IPS-NIHi7 (cell line): ENCODE results near the gene IL7R.

Experiments used
- DNase-seq: peaks from one replicate; pipeline ENCODE4 v3.0.0; 2012; ENCODE audit warnings: mixed read lengths; ENCODE audit errors: extremely low spot score

Gene IL7R, protein sequence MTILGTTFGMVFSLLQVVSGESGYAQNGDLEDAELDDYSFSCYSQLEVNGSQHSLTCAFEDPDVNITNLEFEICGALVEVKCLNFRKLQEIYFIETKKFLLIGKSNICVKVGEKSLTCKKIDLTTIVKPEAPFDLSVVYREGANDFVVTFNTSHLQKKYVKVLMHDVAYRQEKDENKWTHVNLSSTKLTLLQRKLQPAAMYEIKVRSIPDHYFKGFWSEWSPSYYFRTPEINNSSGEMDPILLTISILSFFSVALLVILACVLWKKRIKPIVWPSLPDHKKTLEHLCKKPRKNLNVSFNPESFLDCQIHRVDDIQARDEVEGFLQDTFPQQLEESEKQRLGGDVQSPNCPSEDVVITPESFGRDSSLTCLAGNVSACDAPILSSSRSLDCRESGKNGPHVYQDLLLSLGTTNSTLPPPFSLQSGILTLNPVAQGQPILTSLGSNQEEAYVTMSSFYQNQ

GRCh38 chr5:35856765-35857351 lies at the start of gene IL7R:
Gene IL7R, plus strand, starts transcription at chr5:35856891. Its CDS starts 87 bp downstream, at chr5:35856978.
- DNase-seq = no peak

GRCh38 chr5:35810601-35811000 lies 46.1 kb upstream of the IL7R start:
- DNase-seq = no peak

DNA sequence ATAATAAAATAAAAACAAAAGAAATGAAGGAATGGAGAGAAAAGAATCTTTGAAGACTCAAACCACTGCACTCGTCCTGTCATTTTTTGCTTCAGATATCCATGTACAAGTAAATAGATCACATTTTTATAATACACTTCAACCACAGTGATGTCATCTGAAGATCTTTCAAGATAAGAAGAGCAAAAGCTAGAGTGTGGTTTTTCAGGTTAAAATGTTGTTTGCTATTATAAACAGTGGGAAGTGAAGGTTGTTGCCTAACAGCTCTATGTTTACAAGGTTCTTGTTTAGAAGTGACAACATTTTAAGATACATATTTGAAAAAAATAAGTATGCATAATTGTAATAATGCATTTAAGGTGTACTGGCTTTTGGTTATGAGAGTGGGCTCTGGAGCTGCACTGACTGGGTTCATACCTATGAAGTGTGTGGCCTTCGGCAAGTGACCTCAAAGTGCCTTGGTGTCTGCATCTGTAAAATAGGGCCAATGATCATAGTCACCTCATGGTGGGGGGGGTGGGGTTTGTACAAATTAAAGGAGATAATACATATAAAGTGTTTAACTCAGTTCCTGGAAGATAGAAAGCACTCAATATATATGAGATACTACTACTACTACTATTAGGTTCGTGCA lies 45.5 kb upstream of the IL7R start:
- DNase-seq = no peak

DNA sequence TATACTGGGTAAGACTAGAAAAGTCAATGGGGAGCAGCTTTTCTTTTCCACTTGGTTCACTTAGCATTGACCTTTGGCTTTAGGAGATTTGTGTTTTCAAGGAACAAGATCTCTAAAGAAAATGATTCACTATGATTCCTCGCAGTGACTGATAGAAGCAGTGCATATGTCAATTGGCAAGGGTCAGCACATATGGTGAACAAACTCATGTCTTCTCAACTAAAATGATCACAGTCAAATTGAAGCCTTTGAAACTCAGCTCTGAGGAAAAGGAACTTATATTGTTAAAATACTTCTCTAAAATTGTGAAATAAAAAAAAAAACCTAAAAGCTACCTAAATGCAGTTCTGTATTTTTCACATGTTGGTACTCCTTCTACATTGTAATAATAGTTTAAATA lies 43.2 kb upstream of the IL7R start:
- DNase-seq = no peak

DNA sequence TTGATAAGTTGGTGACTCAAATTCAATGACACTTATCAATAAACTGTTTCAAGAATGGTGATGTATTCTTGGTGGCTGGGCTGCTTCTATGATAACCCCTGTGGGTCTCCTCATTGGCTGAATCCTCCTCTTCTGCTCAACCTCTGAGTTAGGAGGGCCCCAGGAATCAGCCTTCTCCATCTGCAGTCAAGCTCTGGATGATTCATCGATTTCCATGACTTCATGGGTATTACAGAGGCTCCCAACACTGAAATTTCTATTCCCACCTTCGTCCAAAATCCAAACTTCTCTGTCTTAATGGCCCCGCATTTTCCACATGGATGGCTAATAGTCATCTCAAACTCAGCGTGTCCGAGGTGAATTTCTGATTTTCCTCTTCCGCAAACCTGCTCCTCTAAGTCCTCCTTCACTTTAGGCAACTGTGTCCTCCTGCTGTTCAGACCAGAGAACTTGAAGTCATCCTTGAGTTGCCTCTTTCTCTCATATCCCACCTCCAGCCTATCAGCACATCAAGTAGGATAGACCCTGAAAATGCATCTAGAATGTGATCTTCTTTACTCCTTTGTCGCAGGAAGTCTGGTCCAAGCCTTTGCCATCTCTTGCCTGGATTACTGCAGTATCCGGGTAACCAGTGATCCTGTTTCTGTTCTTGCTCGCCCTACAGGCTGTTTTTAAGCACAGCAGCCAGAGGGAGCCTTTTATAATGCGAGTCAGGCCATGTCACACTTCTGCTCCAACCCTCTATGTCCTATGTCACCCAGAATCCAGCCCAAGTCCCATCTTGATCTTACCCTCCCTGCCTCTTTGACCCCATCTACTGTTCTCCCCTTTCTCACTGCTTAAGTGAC lies 41.4 kb upstream of the IL7R start:
- peak; percentile 60 for DNase-seq

- no peak for DNase-seq
Observed at GRCh38 chr5:35816881-35817521, 39.7 kb upstream of the IL7R start.

- no peak for DNase-seq
Observed at GRCh38 chr5:35819026-35819425, 37.7 kb upstream of the IL7R start.

DNA sequence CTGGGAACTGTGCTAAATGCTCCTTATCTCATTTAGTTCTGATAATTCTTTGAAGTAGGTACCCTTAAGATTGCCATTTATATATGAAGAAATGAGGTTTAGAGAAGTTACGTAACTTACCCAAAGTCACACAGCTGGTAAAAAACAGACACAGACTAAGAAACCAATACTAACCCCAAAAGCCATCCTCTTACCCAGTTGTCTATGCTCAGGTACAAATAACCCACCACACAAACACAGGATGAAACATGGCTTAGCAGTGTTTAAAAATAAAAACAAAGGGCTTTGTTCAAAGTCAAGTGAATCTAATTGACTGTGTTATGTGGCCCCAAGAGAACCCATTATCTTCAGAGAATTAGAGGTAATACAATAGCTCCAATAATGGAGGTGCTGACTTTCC lies 37.0 kb upstream of the IL7R start:
- no peak for DNase-seq

GRCh38 chr5:35820735-35821134 lies 36.0 kb upstream of the IL7R start:
- no peak for DNase-seq

- DNase-seq = no peak
Observed at GRCh38 chr5:35821513-35821912, 35.2 kb upstream of the IL7R start.

DNA sequence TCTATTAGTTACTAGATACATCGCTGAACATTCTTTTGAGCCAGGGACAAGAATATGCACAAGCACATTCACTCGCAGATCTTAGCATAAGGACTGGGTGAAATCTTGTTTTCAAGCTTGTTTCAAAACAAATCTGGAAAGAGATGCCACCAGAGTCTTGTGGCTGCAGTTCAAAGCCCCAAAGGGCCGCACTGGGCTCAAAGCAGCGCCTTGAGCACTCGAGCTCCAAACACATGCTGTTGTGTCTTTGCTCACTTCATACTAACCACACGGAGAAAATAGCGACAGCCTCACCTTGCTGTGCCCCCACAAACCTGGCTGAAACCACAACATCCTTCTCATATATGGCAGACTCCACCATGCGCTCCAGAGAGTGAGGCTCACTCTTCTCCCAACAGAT lies 34.2 kb upstream of the IL7R start:
- no peak for DNase-seq

- no peak for DNase-seq
Observed at GRCh38 chr5:35823347-35824098, 33.2 kb upstream of the IL7R start.

DNA sequence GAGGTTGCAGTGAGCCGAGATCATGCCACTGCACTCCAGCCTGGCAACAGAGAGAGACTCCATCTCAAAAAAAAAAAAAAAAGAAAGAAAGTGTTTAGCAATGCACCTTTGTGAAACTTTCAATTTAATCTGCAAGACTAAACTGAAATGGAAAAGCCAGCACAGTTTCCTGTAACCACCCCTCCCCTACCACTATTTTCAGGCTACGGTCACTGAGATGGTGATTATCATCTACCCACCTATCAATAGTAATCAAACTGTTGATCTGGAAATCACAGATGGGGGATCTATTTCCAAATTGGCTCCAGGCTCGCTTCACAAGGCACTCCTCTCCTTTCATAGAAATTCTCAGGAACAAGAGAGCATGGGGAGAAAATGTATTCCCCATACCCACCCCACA lies 30.6 kb upstream of the IL7R start:
- no peak for DNase-seq

DNA sequence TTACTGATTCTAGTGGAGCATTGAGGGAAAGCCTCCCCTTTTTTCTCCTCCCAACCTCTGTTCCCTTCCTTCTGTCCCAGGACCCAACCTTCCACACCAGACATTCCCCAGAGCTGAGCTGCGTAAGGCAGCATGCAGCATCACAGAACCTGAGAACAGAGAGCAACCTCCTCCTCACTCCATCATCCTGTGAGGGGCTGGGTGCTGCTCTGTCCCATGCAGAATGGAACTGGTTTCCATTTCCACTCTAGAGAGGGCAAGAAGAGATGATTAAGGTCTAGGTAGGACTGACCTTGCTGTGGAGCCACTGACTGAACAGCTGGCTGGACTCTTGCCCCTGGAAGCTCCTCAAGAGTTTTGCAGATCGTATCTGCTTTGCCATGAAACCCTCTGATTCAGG lies 30.1 kb upstream of the IL7R start:
- no peak for DNase-seq

DNA sequence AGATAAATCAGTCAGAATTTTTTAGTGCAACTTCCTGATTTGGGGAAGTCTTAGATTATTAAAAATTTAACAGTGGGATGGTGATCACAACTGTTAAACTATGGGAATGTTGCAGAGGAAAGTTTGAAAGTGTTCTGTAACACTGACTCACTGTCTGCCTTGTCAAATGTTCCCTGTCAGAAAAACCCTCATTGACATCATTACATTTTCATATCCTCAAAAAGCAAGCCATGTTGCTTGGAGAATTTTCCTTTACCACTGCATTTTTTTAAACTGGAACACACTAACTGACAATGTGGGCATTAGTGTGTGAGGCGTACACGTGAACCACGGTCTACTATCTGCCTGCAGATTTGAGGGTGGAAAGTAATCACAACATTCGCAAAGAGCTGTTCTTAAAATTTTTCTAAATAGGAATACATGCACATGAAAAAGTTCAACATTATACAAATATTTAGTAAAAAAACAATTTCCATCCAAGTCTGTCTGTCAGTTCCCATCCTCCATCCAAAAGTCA lies 28.6 kb upstream of the IL7R start:
- DNase-seq = no peak

DNA sequence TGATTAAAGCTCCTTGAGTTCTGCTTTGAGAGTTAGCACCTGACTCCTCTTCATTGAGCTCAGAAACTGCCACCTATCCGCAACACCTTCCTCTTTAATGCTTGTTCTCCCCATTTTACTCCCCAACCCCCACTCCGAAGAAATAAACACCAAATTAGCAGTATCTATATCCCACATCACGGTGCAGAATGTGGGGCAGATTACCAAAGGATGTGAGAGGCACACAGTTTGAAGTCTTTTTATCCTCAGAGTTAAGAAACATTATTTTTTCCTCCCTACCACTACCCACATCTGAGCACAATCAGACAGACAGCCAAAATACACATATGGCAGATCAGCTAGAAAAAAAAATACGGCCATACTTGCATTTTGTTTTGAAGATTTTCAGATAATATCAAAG lies 26.1 kb upstream of the IL7R start:
- no peak for DNase-seq

DNA sequence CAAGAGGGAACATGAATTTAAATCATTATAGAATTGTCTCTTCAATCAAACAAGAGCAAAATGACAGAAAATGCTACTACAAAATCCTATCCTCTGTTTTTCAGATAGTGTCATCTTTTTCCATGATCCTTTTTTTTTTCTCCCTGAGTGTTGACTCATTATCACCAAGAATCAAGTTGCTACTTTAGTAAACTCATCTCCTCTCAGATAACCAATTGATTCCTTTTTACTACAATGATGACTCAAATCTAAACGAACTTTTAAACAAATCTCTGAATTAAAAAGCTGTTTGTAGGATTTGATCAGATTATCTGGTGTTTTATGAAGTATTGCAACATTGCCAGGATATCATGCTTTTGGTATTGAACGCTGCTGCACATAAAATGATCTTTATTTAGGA lies 23.9 kb upstream of the IL7R start:
- no peak for DNase-seq

DNA sequence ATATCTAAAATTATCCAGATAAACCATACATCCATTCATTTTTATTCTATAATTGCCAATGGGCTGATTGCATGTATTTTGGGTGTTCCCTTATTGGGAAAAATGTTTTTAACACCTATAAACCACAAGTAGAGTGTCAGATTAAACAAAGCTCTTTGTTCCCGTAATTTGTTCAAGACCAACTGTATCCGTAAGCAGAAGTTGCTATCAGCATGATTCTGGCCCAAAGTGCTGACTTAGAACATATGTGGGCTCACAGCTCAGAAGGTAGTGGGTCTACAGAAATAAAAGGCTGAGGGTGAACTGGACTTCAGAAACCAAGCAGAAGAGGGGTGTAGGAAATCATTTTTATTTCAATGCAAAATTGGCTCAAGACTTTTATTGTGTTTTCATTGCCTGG lies 23.5 kb upstream of the IL7R start:
- DNase-seq = no peak

GRCh38 chr5:35835796-35836742 lies 20.6 kb upstream of the IL7R start:
- no peak for DNase-seq
